K562 (cell line): Measurements from ENCODE around the gene NT5DC4. TPM values are rescaled to one million over a fixed set of nuclear protein-coding genes. Genes with fewer than 3 reads are reported as not detected.

ENCODE experiments used
- ARNT ChIP-seq, 2 experiments: fragments of 450-650 bp; IDR thresholded peaks; 2 replicates each; pipeline ENCODE4 v1.6.1; 2016; ENCODE audit warnings: mild to moderate bottlenecking in 1 of 2
- ATF4 ChIP-seq: fragments of 450-650 bp; formaldehyde crosslinking; IDR thresholded peaks from 2 replicates; pipeline ENCODE4 v1.4.0; 2022; ENCODE audit warnings: mild to moderate bottlenecking, moderate library complexity
- ATF7 ChIP-seq: fragments of 450-650 bp; IDR thresholded peaks from 2 replicates; pipeline ENCODE4 v1.7.1; 2014; ENCODE audit warnings: mild to moderate bottlenecking, moderate library complexity
- GTF2F1 ChIP-seq: IDR thresholded peaks from 2 replicates; pipeline ENCODE4 v1.6.1; 2011; ENCODE audit warnings: low read depth, low read length, improper control_type of control experiment
- HBP1 ChIP-seq: fragments of 450-650 bp; formaldehyde crosslinking; IDR thresholded peaks from 2 replicates; pipeline ENCODE4 v1.4.0; 2022; ENCODE audit warnings: missing genetic modification characterization
- KLF16 ChIP-seq: IDR thresholded peaks from 2 replicates; pipeline ENCODE4 v1.6.1; 2016; ENCODE audit warnings: antibody characterized with exemption
- MCM7 ChIP-seq, 2 experiments: fragments of 450-650 bp; IDR thresholded peaks; 2 replicates each; pipeline ENCODE4 v1.6.1; 2016 to 2018
- NCOA1 ChIP-seq: fragments of 450-650 bp; IDR thresholded peaks from 2 replicates; pipeline ENCODE4 v1.6.1; 2016; ENCODE audit warnings: low read depth
- SIRT6 ChIP-seq: IDR thresholded peaks from one replicate; pipeline ENCODE4 v1.6.1; 2012; ENCODE audit warnings: low read depth, mild to moderate bottlenecking, control low read depth, inconsistent platforms, low read length, moderate library complexity
- ZBTB1 ChIP-seq: sonication (generic); formaldehyde crosslinking; IDR thresholded peaks from 2 replicates; pipeline ENCODE4 v1.8.1; 2023; ENCODE audit warnings: missing genetic modification reagents, low read depth, mild to moderate bottlenecking, borderline replicate concordance
- ZNF232 ChIP-seq: sonication (generic); formaldehyde crosslinking; IDR thresholded peaks from 2 replicates; pipeline ENCODE4 v1.8.0; 2022; ENCODE audit warnings: mild to moderate bottlenecking, missing genetic modification reagents
- polyA plus RNA-seq, 8 experiments: library from polyadenylated mRNA; depleted of rRNA in 4 of 8; stranded (reverse) in 5 of 8; unstranded in 3 of 8; fragments of >200 nt; fragmentation: Nextera tagmentation in 2 of 8; fragmentation: Illumina TruSeq in 1 of 8; extraction: Ambion mirVana in 2 of 8; extraction: Trizol in 1 of 8; gene quantifications; 2 replicates each; pipeline versions ENCODE4 v1.2.1 to v1.2.3, GENCODE V29; 2011 to 2014; ENCODE audit warnings: inconsistent platforms in 1 of 8, missing spikeins in 1 of 8
- total RNA-seq, 7 experiments: library from RNA; depleted of rRNA in 6 of 7; stranded (reverse); fragments of >200 nt in 6 of 7; fragmentation: Illumina TruSeq in 2 of 7; extraction: Trizol in 2 of 7; gene quantifications; 2 replicates each; pipeline versions ENCODE4 v1.2.1 to v1.2.3, GENCODE V29; 2011 to 2021; ENCODE audit warnings: low replicate concordance in 1 of 7
- TF ChIP-seq, protein P1 (sequence below): fragments of 250-450 bp; sonication (Bioruptor Pico); IDR thresholded peaks from 2 replicates; pipeline ENCODE4 v1.8.0; 2022; ENCODE audit warnings: inconsistent platforms, mild to moderate bottlenecking, moderate library complexity, borderline replicate concordance
- TF ChIP-seq, protein P2 (sequence below), 2 experiments: IDR thresholded peaks; 2 replicates each; pipeline ENCODE4 v1.6.1; 2012; ENCODE audit warnings: improper control_type of control experiment in 2 of 2, low read depth in 2 of 2, low read length in 2 of 2, borderline replicate concordance in 1 of 2
- TF ChIP-seq, protein P3 (sequence below), 2 experiments: fragments of 450-650 bp in 1 of 2; sonication (generic) in 1 of 2; formaldehyde crosslinking; conservative IDR thresholded peaks; 2 replicates each; pipeline versions ENCODE4 v1.4.0 to v1.8.1; 2020 to 2022; ENCODE audit warnings: mild to moderate bottlenecking in 1 of 2, missing genetic modification reagents in 1 of 2
- TF ChIP-seq, protein P4 (sequence below): fragments of 250-450 bp; sonication (Bioruptor Pico); IDR thresholded peaks from 2 replicates; pipeline ENCODE4 v1.5.0; 2022; ENCODE audit warnings: mild to moderate bottlenecking
- TF ChIP-seq, protein P5 (sequence below): fragments of 450-650 bp; IDR thresholded peaks from 2 replicates; pipeline ENCODE4 v1.6.1; 2016; ENCODE audit warnings: antibody characterized with exemption

Gene NT5DC4
- total and polyA plus RNA-seq, 9 of the 15 experiments (the other 6 are each of a cell fraction or from before 2014, with no cell fraction given) = 0.44 to 6.9 (median 2.5) TPM

GRCh38 chr2:112749755-112750559, 29.1 kb downstream of the NT5DC4 start (continued):
- TF ChIP-seq, protein P1, sequence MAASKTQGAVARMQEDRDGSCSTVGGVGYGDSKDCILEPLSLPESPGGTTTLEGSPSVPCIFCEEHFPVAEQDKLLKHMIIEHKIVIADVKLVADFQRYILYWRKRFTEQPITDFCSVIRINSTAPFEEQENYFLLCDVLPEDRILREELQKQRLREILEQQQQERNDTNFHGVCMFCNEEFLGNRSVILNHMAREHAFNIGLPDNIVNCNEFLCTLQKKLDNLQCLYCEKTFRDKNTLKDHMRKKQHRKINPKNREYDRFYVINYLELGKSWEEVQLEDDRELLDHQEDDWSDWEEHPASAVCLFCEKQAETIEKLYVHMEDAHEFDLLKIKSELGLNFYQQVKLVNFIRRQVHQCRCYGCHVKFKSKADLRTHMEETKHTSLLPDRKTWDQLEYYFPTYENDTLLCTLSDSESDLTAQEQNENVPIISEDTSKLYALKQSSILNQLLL (CRISPR knock-in tag) = no peak
- TF ChIP-seq GTF2F1 = no peak
- TF ChIP-seq, protein P2, sequence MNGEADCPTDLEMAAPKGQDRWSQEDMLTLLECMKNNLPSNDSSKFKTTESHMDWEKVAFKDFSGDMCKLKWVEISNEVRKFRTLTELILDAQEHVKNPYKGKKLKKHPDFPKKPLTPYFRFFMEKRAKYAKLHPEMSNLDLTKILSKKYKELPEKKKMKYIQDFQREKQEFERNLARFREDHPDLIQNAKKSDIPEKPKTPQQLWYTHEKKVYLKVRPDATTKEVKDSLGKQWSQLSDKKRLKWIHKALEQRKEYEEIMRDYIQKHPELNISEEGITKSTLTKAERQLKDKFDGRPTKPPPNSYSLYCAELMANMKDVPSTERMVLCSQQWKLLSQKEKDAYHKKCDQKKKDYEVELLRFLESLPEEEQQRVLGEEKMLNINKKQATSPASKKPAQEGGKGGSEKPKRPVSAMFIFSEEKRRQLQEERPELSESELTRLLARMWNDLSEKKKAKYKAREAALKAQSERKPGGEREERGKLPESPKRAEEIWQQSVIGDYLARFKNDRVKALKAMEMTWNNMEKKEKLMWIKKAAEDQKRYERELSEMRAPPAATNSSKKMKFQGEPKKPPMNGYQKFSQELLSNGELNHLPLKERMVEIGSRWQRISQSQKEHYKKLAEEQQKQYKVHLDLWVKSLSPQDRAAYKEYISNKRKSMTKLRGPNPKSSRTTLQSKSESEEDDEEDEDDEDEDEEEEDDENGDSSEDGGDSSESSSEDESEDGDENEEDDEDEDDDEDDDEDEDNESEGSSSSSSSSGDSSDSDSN (IDR thresholded peaks at IDR 0.05; ENCODE audit: borderline replicate concordance in 1 of 2, low read depth in 2 of 2, low read length in 2 of 2) = no peak
- TF ChIP-seq ATF4 (CRISPR knock-in tag) = no peak
- TF ChIP-seq NCOA1 = no peak
- no peak for TF ChIP-seq ZNF232 (CRISPR knock-in tag)
- no peak for TF ChIP-seq ZBTB1 (CRISPR knock-in tag)
- TF ChIP-seq, protein P3, sequence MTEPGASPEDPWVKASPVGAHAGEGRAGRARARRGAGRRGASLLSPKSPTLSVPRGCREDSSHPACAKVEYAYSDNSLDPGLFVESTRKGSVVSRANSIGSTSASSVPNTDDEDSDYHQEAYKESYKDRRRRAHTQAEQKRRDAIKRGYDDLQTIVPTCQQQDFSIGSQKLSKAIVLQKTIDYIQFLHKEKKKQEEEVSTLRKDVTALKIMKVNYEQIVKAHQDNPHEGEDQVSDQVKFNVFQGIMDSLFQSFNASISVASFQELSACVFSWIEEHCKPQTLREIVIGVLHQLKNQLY (CRISPR knock-in tag; conservative IDR thresholded peaks at IDR 0.05) = no peak
- no peak for TF ChIP-seq MCM7 (IDR thresholded peaks at IDR 0.05)
- TF ChIP-seq, protein P4, sequence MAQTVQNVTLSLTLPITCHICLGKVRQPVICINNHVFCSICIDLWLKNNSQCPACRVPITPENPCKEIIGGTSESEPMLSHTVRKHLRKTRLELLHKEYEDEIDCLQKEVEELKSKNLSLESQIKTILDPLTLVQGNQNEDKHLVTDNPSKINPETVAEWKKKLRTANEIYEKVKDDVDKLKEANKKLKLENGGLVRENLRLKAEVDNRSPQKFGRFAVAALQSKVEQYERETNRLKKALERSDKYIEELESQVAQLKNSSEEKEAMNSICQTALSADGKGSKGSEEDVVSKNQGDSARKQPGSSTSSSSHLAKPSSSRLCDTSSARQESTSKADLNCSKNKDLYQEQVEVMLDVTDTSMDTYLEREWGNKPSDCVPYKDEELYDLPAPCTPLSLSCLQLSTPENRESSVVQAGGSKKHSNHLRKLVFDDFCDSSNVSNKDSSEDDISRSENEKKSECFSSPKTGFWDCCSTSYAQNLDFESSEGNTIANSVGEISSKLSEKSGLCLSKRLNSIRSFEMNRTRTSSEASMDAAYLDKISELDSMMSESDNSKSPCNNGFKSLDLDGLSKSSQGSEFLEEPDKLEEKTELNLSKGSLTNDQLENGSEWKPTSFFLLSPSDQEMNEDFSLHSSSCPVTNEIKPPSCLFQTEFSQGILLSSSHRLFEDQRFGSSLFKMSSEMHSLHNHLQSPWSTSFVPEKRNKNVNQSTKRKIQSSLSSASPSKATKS (CRISPR knock-in tag) = no peak
- TF ChIP-seq KLF16 = no peak
- no peak for TF ChIP-seq ATF7
- TF ChIP-seq, protein P5, sequence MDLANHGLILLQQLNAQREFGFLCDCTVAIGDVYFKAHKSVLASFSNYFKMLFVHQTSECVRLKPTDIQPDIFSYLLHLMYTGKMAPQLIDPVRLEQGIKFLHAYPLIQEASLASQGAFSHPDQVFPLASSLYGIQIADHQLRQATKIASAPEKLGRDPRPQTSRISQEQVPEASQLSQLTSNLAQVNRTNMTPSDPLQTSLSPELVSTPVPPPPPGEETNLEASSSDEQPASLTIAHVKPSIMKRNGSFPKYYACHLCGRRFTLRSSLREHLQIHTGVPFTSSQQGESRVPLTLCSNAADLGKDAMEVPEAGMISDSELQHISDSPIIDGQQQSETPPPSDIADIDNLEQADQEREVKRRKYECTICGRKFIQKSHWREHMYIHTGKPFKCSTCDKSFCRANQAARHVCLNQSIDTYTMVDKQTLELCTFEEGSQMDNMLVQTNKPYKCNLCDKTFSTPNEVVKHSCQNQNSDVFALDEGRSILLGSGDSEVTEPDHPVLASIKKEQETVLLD = no peak
- TF ChIP-seq SIRT6 = no peak
- no peak for TF ChIP-seq HBP1 (CRISPR knock-in tag)
- no peak for TF ChIP-seq ARNT (IDR thresholded peaks at IDR 0.05)
